GM18505 (cell line): Measurements from ENCODE around the gene EYA2.
"Not testable (repeated sequence)": the region's sequence is repeated elsewhere in the genome, so short reads cannot be mapped to it uniquely, and the experiment has no call there.

Source experiments
- ATAC-seq: cut with Tn5 transposase; IDR thresholded peaks from one replicate; pipeline ENCODE4 v1.9.1; 2021; ENCODE audit not compliant: unreplicated experiment
- POLR2A ChIP-seq: IDR thresholded peaks from 4 replicates; pipeline ENCODE4 v1.6.1; 2011; ENCODE audit warnings: borderline replicate concordance; ENCODE audit not compliant: insufficient read depth, insufficient read length; ENCODE audit errors: extremely low read depth

EYA2 gene

DNA sequence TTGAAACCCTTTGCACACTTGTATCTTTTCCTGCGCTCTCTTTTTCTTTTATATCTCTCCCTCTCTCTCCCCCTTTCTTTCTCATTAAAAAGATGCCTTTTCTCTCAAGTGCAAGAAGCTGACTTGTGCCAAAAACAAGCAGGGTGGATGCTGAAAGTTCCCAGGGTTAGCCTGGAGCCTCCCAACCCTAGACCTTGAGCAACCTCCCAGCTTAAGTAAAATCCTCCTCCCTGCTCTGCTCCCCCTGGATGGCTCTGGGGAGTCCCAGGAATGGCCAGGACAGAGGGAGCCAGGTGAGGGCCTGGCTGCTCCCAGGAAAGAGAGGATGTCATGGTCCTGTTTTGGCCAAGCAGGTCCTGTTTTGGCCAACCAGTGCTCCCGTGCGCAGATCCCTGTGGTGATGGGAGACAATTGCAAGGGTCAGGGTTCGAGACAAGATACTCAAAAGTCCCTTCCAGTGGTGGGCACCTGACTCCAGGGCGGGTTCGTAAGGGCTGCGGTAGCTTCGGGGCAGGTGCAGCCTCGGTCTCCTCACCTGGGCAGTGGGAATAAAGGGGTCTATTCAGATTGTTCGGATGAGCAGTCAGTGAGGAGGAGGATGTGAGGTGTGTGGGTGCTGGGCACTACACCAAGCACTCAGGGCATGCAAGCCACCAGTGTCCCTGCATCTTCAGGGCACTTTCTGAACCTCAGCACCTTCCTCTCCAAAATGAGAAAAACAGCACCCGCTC lies 49.4 kb downstream of the EYA2 start:
- TF ChIP-seq POLR2A: no peak
- ATAC-seq: no peak

GRCh38 chr20:46945465-46945864 lies 50.8 kb downstream of the EYA2 start:
- no peak for TF ChIP-seq POLR2A
- ATAC-seq: no peak

DNA sequence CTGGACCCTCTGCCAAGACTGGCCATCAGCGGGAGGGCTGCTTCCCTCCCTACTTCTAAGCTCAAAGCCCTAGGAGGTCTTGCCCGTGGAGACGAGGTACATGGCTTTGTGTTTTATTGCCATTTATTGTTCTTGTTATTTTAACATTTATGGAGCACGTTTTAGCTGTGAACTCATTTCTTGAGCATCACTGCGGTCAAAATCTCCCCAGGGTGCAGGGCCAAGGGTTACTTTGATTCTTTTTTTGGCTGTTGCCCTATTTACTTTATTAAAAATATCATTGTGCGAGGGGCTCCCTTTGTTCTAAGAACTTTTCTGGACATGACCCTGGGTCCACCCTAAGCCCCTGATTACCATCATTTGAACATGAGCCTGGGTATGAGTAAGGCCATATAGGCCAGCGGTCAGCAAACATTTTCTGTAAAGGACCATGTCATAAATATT lies 51.6 kb downstream of the EYA2 start:
- TF ChIP-seq POLR2A: no peak
- no peak for ATAC-seq

- ATAC-seq: no peak
- no peak for TF ChIP-seq POLR2A
Measured at GRCh38 chr20:46946796-46947195, 52.2 kb downstream of the EYA2 start.

DNA sequence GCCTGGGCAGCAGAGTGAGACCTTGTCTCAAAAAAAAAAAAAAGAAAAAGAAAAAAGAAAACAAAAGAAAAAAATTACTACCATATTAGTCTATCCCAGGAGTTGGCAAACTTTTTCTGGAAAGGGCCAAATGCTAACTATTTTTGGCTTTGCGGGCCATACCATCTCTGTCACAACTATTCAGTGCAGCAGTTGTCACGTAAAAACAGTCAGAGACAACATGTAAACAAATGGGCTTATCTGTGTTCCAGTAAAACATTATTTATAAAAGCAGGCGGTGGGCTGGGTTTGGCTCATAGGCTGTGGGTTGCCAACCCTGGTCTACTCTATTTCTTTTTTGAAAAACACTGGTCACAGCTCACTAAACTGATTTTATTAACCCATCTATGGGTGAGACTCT lies 53.4 kb downstream of the EYA2 start:
- no peak for ATAC-seq
- TF ChIP-seq POLR2A: no peak

DNA sequence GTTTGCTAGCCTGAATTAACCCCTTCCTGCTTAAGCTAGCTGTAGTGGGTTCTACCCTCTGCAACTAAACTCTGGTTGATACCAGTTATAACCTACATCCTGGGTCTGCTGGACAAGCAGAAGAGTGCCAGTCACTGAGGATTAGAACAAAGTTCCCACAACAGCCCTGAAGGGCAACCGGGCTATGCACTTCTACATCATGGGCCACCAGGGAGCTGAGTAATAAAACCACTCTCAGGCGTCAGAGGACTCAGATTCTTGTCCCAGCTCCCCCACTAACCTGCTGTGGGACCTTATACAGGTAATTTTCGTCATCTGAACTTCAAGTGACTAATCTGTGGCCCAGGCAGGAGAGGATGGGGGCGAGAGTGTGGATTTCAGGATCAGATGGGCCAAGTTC lies 56.8 kb downstream of the EYA2 start:
- no peak for TF ChIP-seq POLR2A
- ATAC-seq: no peak

DNA sequence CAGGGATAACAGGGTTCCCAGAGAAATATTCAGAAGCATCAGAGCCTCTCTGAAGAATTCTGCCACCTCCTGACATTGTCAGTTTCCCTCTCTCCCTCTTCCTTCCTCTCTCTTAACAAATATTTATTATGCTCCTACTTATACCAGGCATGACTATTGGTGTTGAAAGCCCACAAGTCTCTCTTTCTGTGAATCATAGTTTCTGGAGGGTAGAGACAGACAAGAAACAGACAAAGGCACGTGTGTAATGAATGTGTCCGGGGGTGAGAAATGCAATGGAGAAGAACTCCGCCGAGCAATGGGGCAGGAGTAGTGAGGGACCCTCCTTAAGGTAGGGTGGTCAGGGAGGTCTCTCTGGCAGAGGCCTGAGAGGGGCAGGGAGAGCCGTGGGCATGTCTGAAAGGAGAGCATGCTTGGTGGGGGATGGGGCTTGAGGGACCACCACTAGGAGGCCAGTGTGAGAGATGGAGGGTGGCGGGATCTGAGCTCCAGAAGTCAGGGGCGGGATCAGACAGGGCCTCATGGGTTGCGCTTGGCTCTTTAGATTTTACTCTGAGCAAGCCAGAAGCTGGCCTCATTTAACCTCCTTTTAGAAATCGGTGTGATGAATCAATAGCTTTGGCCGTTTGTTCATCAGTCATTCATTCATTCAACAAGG lies 57.3 kb downstream of the EYA2 start:
- no peak for TF ChIP-seq POLR2A
- no peak for ATAC-seq

DNA sequence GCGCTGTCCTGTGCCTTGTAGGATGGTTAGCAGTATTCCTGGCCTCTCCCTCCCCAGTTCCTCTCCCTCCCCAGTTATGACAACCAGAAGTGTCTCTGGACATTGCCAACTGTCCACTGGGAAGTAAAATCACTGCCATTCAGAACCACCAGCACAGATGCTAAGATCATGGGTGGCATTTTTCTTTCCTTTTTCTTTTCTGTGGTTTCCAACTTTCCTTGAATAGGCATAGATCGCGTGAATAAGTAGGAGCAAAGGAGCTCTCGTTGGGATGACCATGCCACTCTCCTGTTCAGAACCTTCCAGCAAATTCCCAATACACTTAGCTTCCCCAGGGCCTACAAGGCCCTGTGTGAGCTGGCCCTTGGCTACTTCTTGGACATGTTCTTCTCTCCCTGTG lies 59.0 kb downstream of the EYA2 start:
- no peak for ATAC-seq
- TF ChIP-seq POLR2A: no peak

GRCh38 chr20:46954490-46955038 lies 59.9 kb downstream of the EYA2 start:
- TF ChIP-seq POLR2A: no peak
- ATAC-seq: no peak

DNA sequence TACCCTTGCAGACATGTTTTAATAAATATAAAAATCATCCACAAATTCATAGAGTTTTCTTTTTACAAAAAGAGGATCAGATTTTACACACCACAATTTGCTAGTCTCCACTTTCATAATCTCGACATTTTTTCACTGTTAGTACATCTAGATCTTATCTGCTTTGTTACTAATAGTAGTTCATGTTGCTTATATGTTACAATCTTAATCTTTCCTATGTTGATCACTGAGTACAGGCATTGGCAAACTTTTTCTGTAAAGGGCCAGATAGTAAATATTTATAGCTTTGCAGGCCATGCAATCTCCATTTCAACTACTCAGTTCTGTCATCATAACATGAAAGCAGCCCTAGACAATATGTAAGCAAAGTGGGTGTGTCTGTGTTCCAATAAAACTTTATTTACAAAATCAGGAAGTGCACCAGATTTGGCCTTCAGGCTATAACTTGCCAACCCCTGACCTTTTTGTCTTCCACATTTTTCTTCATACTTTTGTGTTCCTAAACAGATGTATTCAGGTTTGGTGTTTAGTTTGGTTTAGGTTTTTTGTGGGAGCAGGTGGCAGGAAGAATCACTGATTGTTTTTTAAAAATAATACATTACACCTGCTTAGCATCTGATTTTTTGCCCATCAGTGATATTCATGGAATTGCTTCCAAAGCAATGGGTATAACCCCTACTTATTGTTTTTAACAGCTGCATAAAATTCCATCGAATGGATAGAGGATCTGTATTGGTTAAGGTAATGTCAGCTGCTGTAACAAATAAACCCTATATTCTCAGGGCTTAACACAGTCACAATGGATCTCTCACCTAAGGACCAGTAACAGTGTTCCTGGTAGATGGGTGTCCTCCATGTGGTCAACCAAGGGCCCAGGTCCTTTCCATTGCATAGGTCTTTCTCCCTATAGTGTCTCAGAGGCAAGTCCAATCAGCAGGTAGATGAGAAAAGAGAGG lies 61.2 kb downstream of the EYA2 start:
- no peak for ATAC-seq
- TF ChIP-seq POLR2A: no peak

DNA sequence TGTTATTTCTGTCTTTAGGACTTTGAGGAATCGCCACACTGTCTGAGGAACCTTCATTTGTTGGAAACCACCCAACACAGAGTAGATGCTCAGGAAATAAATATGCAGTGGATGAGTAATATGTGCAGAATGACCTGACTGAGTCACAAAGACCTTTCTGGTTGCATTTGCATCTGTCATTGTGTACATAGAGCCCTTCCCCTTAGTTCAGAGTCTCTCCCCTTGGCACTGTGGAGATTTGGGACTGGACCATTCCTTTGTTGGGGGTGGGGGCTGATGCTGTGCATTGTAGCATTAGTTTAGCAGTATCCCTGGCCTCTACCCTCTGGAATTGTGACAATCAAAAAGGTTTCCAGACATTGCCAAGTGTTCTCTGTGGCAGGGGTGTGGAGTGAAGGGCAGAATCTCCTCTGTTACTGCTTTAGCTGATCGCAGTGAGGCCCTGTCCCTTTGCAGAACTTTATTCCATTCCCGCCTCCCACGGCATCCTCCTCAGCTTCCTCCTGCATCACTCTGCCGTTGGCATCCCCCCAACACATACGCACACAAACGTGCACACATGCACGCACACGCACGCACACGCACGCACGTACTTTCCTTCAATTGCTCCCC lies 64.5 kb downstream of the EYA2 start:
- ATAC-seq: no peak
- TF ChIP-seq POLR2A: no peak

- TF ChIP-seq POLR2A: no peak
- no peak for ATAC-seq
Measured at GRCh38 chr20:46959821-46960220, 65.2 kb downstream of the EYA2 start.

- no peak for TF ChIP-seq POLR2A
- ATAC-seq: no peak
Measured at GRCh38 chr20:46960536-46960935, 65.9 kb downstream of the EYA2 start.

DNA sequence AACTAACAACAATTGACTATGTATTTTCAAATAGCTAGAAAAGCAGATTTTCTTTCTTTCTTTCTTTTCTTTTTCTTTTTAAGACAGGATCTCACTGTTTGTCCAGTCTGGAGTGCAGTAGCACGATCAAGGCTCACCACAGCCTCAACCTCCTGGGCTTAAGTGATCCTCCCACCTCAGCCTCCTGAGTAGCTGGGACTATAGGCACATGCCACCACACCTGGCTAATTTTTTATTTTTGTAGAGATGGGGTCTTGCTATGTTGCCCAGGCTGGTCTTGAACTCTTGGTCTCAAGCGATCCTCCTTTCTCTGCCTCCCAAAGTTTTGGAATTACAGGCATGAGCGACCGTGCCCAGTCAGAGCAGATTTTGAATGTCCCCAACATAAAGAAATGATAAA lies 67.3 kb downstream of the EYA2 start:
- ATAC-seq: not testable (repeated sequence)
